K562 (cell line): ENCODE data around the gene PHTF1. TPM values are rescaled to one million over a fixed set of nuclear protein-coding genes. Genes with fewer than 3 reads are reported as not detected.
A peak's percentile ranks its signal among the peaks of the same experiment; 100 is the strongest.

Experiments used
- CHD4 ChIP-seq: fragments of 200-600 bp; sonication (generic); IDR thresholded peaks from 3 replicates; pipeline ENCODE4 v1.6.1; 2012; ENCODE audit warnings: low read depth, mild to moderate bottlenecking, mixed read lengths, low read length, inconsistent platforms; ENCODE audit not compliant: insufficient read depth, insufficient replicate concordance, poor library complexity, severe bottlenecking
- CREM ChIP-seq: IDR thresholded peaks from 2 replicates; pipeline ENCODE4 v1.6.1; 2014; ENCODE audit warnings: antibody characterized with exemption, low read depth
- ELF2 ChIP-seq: fragments of 250-450 bp; sonication (Bioruptor Pico); IDR thresholded peaks from 2 replicates; pipeline ENCODE4 v1.5.0; 2021; ENCODE audit warnings: mild to moderate bottlenecking
- FOXK1 ChIP-seq: sonication (generic); formaldehyde crosslinking; IDR thresholded peaks from 2 replicates; pipeline ENCODE4 v1.8.0; 2022; ENCODE audit warnings: missing genetic modification reagents, mild to moderate bottlenecking, borderline replicate concordance
- FOXK2 ChIP-seq, 2 experiments: fragments of 450-650 bp; IDR thresholded peaks in 1 of 2; conservative IDR thresholded peaks in 1 of 2; 2 replicates each; pipeline ENCODE4 v1.6.1; 2016; ENCODE audit warnings: low read depth in 2 of 2, mild to moderate bottlenecking in 1 of 2
- GABPB2 ChIP-seq: fragments of 250-450 bp; sonication (Bioruptor Pico); conservative IDR thresholded peaks from 2 replicates; pipeline ENCODE4 v1.5.1; 2021; ENCODE audit warnings: mild to moderate bottlenecking
- KHSRP ChIP-seq: fragments of 450-650 bp; IDR thresholded peaks from 2 replicates; pipeline ENCODE4 v1.6.1; 2017
- MEIS2 ChIP-seq: fragments of 450-650 bp; IDR thresholded peaks from 2 replicates; pipeline ENCODE4 v1.6.1; 2014; ENCODE audit warnings: mild to moderate bottlenecking; ENCODE audit not compliant: partially characterized antibody
- MNT ChIP-seq, 2 experiments: fragments of 450-650 bp; conservative IDR thresholded peaks; 2 replicates each; pipeline ENCODE4 v1.6.1; 2017; ENCODE audit warnings: mild to moderate bottlenecking in 2 of 2, moderate library complexity in 2 of 2
- MTF1 ChIP-seq: fragments of 250-450 bp; sonication (Bioruptor Pico); IDR thresholded peaks from 2 replicates; pipeline ENCODE4 v1.9.0; 2021; ENCODE audit warnings: moderate library complexity, mild to moderate bottlenecking, inconsistent platforms, borderline replicate concordance
- NELFE ChIP-seq: IDR thresholded peaks from 2 replicates; pipeline ENCODE4 v1.6.1; 2011; ENCODE audit warnings: mild to moderate bottlenecking; ENCODE audit not compliant: insufficient read depth, insufficient read length
- NFIX ChIP-seq: fragments of 250-450 bp; sonication (Bioruptor Pico); IDR thresholded peaks from 2 replicates; pipeline ENCODE4 v1.4.0; 2020; ENCODE audit warnings: low read depth, mild to moderate bottlenecking, moderate library complexity
- PKNOX1 ChIP-seq: fragments of 450-650 bp; IDR thresholded peaks from 2 replicates; pipeline ENCODE4 v1.6.1; 2016
- SIRT6 ChIP-seq: IDR thresholded peaks from one replicate; pipeline ENCODE4 v1.6.1; 2012; ENCODE audit warnings: low read depth, mild to moderate bottlenecking, control low read depth, inconsistent platforms, low read length, moderate library complexity
- SNRNP70 ChIP-seq: fragments of 200-400 bp; formaldehyde crosslinking; optimal IDR thresholded peaks from 2 replicates; pipeline ENCODE3; 2017; ENCODE audit warnings: low read depth, low read length
- TCF3 ChIP-seq: sonication (generic); formaldehyde crosslinking; IDR thresholded peaks from 2 replicates; pipeline ENCODE4 v1.4.0; 2020; ENCODE audit warnings: mild to moderate bottlenecking, missing genetic modification reagents
- XRCC4 ChIP-seq: IDR thresholded peaks from one replicate; pipeline ENCODE4 v1.6.1; 2011; ENCODE audit not compliant: insufficient read depth, insufficient read length; ENCODE audit errors: extremely low read depth
- ZMIZ1 ChIP-seq, 2 experiments: fragments of 150-350 bp in 1 of 2; IDR thresholded peaks; 2 replicates each; pipeline ENCODE4 v1.6.1; 2012 to 2016; ENCODE audit warnings: low read depth in 2 of 2, low read length in 2 of 2, mild to moderate bottlenecking in 1 of 2, moderate library complexity in 1 of 2
- ZNF146 ChIP-seq: IDR thresholded peaks from one replicate; pipeline ENCODE4 v1.6.1; 2018; ENCODE audit warnings: missing compliant biosample characterization; ENCODE audit not compliant: unreplicated experiment
- ZNF431 ChIP-seq: sonication (generic); formaldehyde crosslinking; IDR thresholded peaks from 2 replicates; pipeline ENCODE4 v1.8.0; 2022; ENCODE audit warnings: mild to moderate bottlenecking, missing genetic modification reagents
- ZNF511 ChIP-seq: sonication (generic); formaldehyde crosslinking; IDR thresholded peaks from 2 replicates; pipeline ENCODE4 v1.8.0; 2022; ENCODE audit warnings: mild to moderate bottlenecking, missing genetic modification reagents
- polyA plus RNA-seq, 8 experiments: library from polyadenylated mRNA; depleted of rRNA in 4 of 8; stranded (reverse) in 5 of 8; unstranded in 3 of 8; fragments of >200 nt; fragmentation: Nextera tagmentation in 2 of 8; fragmentation: Illumina TruSeq in 1 of 8; extraction: Ambion mirVana in 2 of 8; extraction: Trizol in 1 of 8; gene quantifications; 2 replicates each; pipeline versions ENCODE4 v1.2.1 to v1.2.3, GENCODE V29; 2011 to 2014; ENCODE audit warnings: inconsistent platforms in 1 of 8, missing spikeins in 1 of 8
- total RNA-seq, 7 experiments: library from RNA; depleted of rRNA in 6 of 7; stranded (reverse); fragments of >200 nt in 6 of 7; fragmentation: Illumina TruSeq in 2 of 7; extraction: Trizol in 2 of 7; gene quantifications; 2 replicates each; pipeline versions ENCODE4 v1.2.1 to v1.2.3, GENCODE V29; 2011 to 2021; ENCODE audit warnings: low replicate concordance in 1 of 7

The PHTF1 gene
- total and polyA plus RNA-seq, 9 of the 15 experiments (the other 6 are each of a cell fraction or from before 2014, with no cell fraction given) = 8.4 to 36.2 (median 23.0) TPM

- TF ChIP-seq ZNF511 (CRISPR knock-in tag) (peak; percentile 15; the same call in 1 of the 2 replicates), SIRT6 (no peak), MEIS2 (no peak), CREM (peak; percentile 64), GABPB2 (CRISPR knock-in tag) (peak; percentile 70; the same call in 1 of the 2 replicates), FOXK1 (CRISPR knock-in tag) (peak; percentile 86; the same call in 1 of the 2 replicates), MTF1 (CRISPR knock-in tag) (no peak), SNRNP70 (no peak), FOXK2 (conservative IDR thresholded peaks at IDR 0.05 in 1 of 2, IDR thresholded peaks at IDR 0.05 in 1 of 2; ENCODE audit: low read depth in 2 of 2) (peak in 1 of 2 experiments; percentile 18; a peak in 1 of 4 replicates), ZMIZ1 (IDR thresholded peaks at IDR 0.05; ENCODE audit: low read depth in 2 of 2, low read length in 2 of 2) (peak in 1 of 2 experiments; percentile 60; a peak in 1 of 4 replicates), CHD4 (no peak), TCF3 (peak; percentile 45; the same call in 1 of the 2 replicates), PKNOX1 (no peak), XRCC4 (no peak), ZNF146 (no peak), MNT (conservative IDR thresholded peaks at IDR 0.05) (peak; percentile 6 to 75; a peak in 2 of 4 replicates), NELFE (no peak), ZNF431 (no peak), ELF2 (CRISPR knock-in tag) (peak; percentile 69), NFIX (no peak), KHSRP (no peak)
Measured at GRCh38 chr1:113759333-113760101, at the start of gene PHTF1 (continued).
